Measurements from ENCODE around the gene NAV3. TPM values are rescaled to one million over a fixed set of nuclear protein-coding genes. Genes with fewer than 3 reads are reported as not detected.

Gene NAV3
- total RNA-seq, 1 donor from 2014 or later = 1.5 TPM

GRCh38 chr12:77813558-77813957 lies 17.1 kb upstream of the NAV3 start:
- Histone ChIP-seq H3K4me3 (no peak overlapping the region), H3K27ac (replicated peaks) (no peak overlapping the region), H3K4me1 (no peaks in the 10 kb centered on the region), H3K27me3 (ENCODE audit: low read depth) (no peaks in the 10 kb centered on the region), H3K36me3 (no peaks in the 10 kb centered on the region), H3K9me3 (replicated peaks) (no peaks in the 10 kb centered on the region)
- DNase-seq = no peak
- intact Hi-C loops (cut with micrococcal nuclease) = no loop called here
- TF ChIP-seq, protein P1, sequence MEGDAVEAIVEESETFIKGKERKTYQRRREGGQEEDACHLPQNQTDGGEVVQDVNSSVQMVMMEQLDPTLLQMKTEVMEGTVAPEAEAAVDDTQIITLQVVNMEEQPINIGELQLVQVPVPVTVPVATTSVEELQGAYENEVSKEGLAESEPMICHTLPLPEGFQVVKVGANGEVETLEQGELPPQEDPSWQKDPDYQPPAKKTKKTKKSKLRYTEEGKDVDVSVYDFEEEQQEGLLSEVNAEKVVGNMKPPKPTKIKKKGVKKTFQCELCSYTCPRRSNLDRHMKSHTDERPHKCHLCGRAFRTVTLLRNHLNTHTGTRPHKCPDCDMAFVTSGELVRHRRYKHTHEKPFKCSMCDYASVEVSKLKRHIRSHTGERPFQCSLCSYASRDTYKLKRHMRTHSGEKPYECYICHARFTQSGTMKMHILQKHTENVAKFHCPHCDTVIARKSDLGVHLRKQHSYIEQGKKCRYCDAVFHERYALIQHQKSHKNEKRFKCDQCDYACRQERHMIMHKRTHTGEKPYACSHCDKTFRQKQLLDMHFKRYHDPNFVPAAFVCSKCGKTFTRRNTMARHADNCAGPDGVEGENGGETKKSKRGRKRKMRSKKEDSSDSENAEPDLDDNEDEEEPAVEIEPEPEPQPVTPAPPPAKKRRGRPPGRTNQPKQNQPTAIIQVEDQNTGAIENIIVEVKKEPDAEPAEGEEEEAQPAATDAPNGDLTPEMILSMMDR (IDR thresholded peaks at IDR 0.05; ENCODE audit: borderline replicate concordance) = no peak

DNA sequence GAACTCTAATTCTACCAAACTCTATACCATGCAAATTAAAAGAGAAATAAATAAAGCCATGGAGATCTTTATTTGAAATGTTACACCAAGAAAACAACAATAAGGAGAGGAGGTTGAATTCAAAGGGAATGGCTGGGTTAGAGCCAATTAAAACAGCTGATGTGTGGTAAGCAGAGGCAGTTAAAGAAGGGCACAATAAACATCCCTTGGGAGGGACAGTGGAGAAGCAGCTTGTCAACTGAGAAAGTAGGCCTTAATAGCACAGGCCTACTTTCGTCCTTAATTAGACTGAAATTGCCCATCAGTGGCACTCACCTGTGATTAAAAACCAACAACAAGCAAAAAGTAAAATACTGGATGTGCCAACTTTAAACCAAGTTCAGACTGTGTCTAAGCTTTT lies 16.3 kb upstream of the NAV3 start:
- no peak overlapping the region for H3K27ac ChIP-seq (replicated peaks)

DNA sequence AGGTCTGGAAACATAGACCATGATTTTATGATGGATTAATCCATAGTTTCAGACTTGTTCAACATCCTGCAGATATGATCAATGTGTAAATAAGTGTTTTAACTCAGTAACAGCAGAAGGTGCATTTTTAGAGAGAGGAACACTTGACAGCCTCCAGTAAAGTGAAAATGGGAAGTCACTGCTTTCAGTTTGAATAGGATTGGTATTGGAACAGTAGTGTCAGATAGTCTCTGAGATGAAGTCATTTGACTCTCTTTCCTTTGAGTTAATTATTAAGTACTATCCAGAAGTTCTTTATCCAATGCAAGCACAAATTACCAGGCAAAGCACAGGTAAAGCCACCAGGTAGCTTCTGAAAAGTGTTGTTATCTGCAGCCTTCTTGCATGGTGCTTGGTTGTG lies 14.5 kb upstream of the NAV3 start:
- DNase-seq = no peak

More for the DNA sequence above, 16.3 kb upstream of the NAV3 start:
- intact Hi-C loops (cut with micrococcal nuclease) = no loop called here
- Histone ChIP-seq H3K4me3 (no peak overlapping the region), H3K9me3 (replicated peaks) (no peaks in the 10 kb centered on the region), H3K27me3 (ENCODE audit: low read depth) (no peaks in the 10 kb centered on the region), H3K4me1 (no peaks in the 10 kb centered on the region), H3K36me3 (no peaks in the 10 kb centered on the region)
- no peak for DNase-seq
- TF ChIP-seq, protein P1 (IDR thresholded peaks at IDR 0.05; ENCODE audit: borderline replicate concordance) = no peak

DNA sequence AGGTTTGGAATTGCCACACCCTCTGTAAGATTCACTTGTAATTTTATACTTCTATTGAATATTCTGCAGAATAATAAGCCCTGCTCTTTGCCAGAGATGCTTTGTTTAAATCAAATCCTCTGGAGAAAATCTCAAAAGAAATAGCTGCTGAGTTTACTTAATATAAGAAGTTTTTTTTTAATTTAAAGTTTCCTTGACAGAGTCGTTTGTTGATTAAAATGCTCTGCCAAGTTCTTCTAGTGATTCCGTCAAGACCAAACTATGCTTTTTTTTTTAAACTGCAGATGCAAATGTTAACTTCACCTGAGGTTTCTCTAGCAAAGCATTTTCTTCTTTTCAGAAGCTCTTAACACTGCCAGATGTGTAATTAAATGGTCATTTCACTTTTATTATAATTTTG lies 13.4 kb upstream of the NAV3 start:
- no peak overlapping the region for H3K4me3 ChIP-seq
- H3K4me1 ChIP-seq = no peaks in the 10 kb centered on the region
- TF ChIP-seq, protein P1 (IDR thresholded peaks at IDR 0.05; ENCODE audit: borderline replicate concordance) = no peak
- intact Hi-C loops (cut with micrococcal nuclease) = no loop called here
- no peaks in the 10 kb centered on the region for H3K27me3 ChIP-seq (ENCODE audit: low read depth)
- H3K36me3 ChIP-seq = no peaks in the 10 kb centered on the region
- no peaks in the 10 kb centered on the region for H3K9me3 ChIP-seq (replicated peaks)
- DNase-seq = no peak
- H3K27ac ChIP-seq (replicated peaks) = no peak overlapping the region

More for the DNA sequence above, 14.5 kb upstream of the NAV3 start:
- intact Hi-C loops (cut with micrococcal nuclease) = no loop called here
- no peaks in the 10 kb centered on the region for H3K36me3 ChIP-seq
- no peak overlapping the region for H3K27ac ChIP-seq (replicated peaks)
- H3K4me1 ChIP-seq = no peaks in the 10 kb centered on the region
- H3K9me3 ChIP-seq (replicated peaks) = no peaks in the 10 kb centered on the region
- no peak overlapping the region for H3K4me3 ChIP-seq
- H3K27me3 ChIP-seq (ENCODE audit: low read depth) = no peaks in the 10 kb centered on the region
- TF ChIP-seq, protein P1 (IDR thresholded peaks at IDR 0.05; ENCODE audit: borderline replicate concordance) = no peak

- Histone ChIP-seq H3K4me1 (no peaks in the 10 kb centered on the region), H3K9me3 (replicated peaks) (no peaks in the 10 kb centered on the region), H3K36me3 (no peaks in the 10 kb centered on the region), H3K27ac (replicated peaks) (no peak overlapping the region), H3K27me3 (ENCODE audit: low read depth) (no peaks in the 10 kb centered on the region), H3K4me3 (no peak overlapping the region)
- TF ChIP-seq, protein P1 (IDR thresholded peaks at IDR 0.05; ENCODE audit: borderline replicate concordance) = no peak
- no peak for DNase-seq
- intact Hi-C loops (cut with micrococcal nuclease) = no loop called here
Observed at GRCh38 chr12:77818351-77818750, 12.3 kb upstream of the NAV3 start.

Measured in left ventricle myocardium inferior (tissue), 1 donor.